Mucosa of descending colon (tissue), 3 donors: ENCODE measurements around the gene RNF144A. TPM values are rescaled to one million over a fixed set of nuclear protein-coding genes. Genes with fewer than 3 reads are reported as not detected.

Source experiments
- ATAC-seq: fragments of 200-7000 bp; cut with Tn5 transposase; one replicate; pipeline ENCODE4 v1.9.1; 2020; ENCODE audit warnings: mild to moderate bottlenecking, moderate library complexity
- DNase-seq, 3 donors: peaks; one replicate each; pipeline ENCODE4 v3.0.0-alpha.2; 2020
- H3K36me3 ChIP-seq: fragments of 200-600 bp; one replicate; pipeline ENCODE4 v1.8.0; 2021; ENCODE audit warnings: low read depth, mild to moderate bottlenecking
- H3K4me1 ChIP-seq: fragments of 200-600 bp; one replicate; pipeline ENCODE4 v1.8.0; 2021; ENCODE audit warnings: low read depth, mild to moderate bottlenecking
- H3K4me3 ChIP-seq: fragments of 200-600 bp; one replicate; pipeline ENCODE4 v1.8.0; 2021; ENCODE audit warnings: mild to moderate bottlenecking
- H3K9me3 ChIP-seq: fragments of 200-600 bp; one replicate; pipeline ENCODE4 v1.8.0; 2021; ENCODE audit warnings: mild to moderate bottlenecking
- CTCF ChIP-seq: fragments of 200-600 bp; IDR thresholded peaks from one replicate; pipeline ENCODE4 v1.8.0; 2022; ENCODE audit warnings: antibody characterized with exemption, mild to moderate bottlenecking
- intact Hi-C, 2 donors: fragments of 100-400 bp; cut with DNase I in 1 of 2; cut with micrococcal nuclease in 1 of 2; formaldehyde crosslinking; loops; one replicate each; pipeline versions ENCODE4 v1.11.0 to v1.11.1; 2022; cut with DNase I, micrococcal nuclease
- total RNA-seq, 3 donors: library from RNA; stranded (reverse); fragmentation: NEBNext Ultra II Directional in 2 of 3; extraction: Animal tissue kit (Norgen Biotek cat#: 25700) in 2 of 3; gene quantifications; one replicate each; pipeline versions ENCODE4 v1.2.1 to v1.2.4, GENCODE V29; 2021 to 2023
- donor health status: DM: no; HTN: no; CAD: no; lungs with moderate emphysema.
- donor health status: DM: no; HTN: no; CAD: no.
- donor health status: DM: no; HTN: yes; CAD: no.

RNF144A gene
- total RNA-seq, 3 donors from 2014 or later: 14.3 to 18.7 (median 18.3) TPM

GRCh38 chr2:6921321-6921922 is 4.2 kb downstream of the RNF144A start:
- Histone ChIP-seq H3K4me3 (no peak overlapping the region), H3K4me1 (no peaks in the 10 kb centered on the region), H3K36me3 (no peaks in the 10 kb centered on the region), H3K9me3 (no peaks in the 10 kb centered on the region)
- intact Hi-C loops: no loop called here
- no peak for TF ChIP-seq CTCF
- no peak for DNase-seq
- ATAC-seq: no peak

- ATAC-seq (no peak), DNase-seq (no peak)
- Histone ChIP-seq H3K4me1 (no peaks in the 10 kb centered on the region), H3K36me3 (no peaks in the 10 kb centered on the region), H3K9me3 (no peaks in the 10 kb centered on the region), H3K4me3 (no peak overlapping the region)
- TF ChIP-seq CTCF: no peak
- intact Hi-C loops: no loop called here
These were observed 5.0 kb downstream of the RNF144A start for GRCh38 chr2:6922201-6922656.

- intact Hi-C loops: no loop called here
- Histone ChIP-seq H3K4me3 (no peak overlapping the region), H3K36me3 (no peaks in the 10 kb centered on the region), H3K4me1 (no peaks in the 10 kb centered on the region), H3K9me3 (no peaks in the 10 kb centered on the region)
- no peak for TF ChIP-seq CTCF
- no peak for DNase-seq
- no peak for ATAC-seq
These were observed 6.1 kb downstream of the RNF144A start for GRCh38 chr2:6923319-6923718.

- Histone ChIP-seq H3K4me3 (no peak overlapping the region), H3K4me1 (no peaks in the 10 kb centered on the region), H3K9me3 (no peaks in the 10 kb centered on the region), H3K36me3 (no peaks in the 10 kb centered on the region)
- no peak for TF ChIP-seq CTCF
- ATAC-seq (no peak), DNase-seq (no peak)
- intact Hi-C loops: no loop called here
These were observed 7.1 kb downstream of the RNF144A start for GRCh38 chr2:6924101-6924923.

GRCh38 chr2:6924924-6925409 is 7.8 kb downstream of the RNF144A start:
- H3K4me1 ChIP-seq: no peaks in the 10 kb centered on the region
- ATAC-seq (no peak), DNase-seq (no peak)
- H3K9me3 ChIP-seq: no peaks in the 10 kb centered on the region
- TF ChIP-seq CTCF: no peak
- intact Hi-C loops: no loop called here
- H3K4me3 ChIP-seq: no peak overlapping the region
- no peaks in the 10 kb centered on the region for H3K36me3 ChIP-seq
